NOMO-1 treated with dmso at 0.1 percent for 144 hours (cell line): ENCODE data around the gene NATD1.
"Not testable (repeated sequence)": the region's sequence is repeated elsewhere in the genome, so short reads cannot be mapped to it uniquely, and the experiment has no call there.

Source experiments
- DNase-seq: peaks from one replicate; lab custom pipeline; 2025; ENCODE audit not compliant: unreplicated experiment; lab: John Stamatoyannopoulos, UW

Gene NATD1

GRCh38 chr17:21194703-21195102 lies 58.5 kb downstream of the NATD1 start:
- DNase-seq: no peak

GRCh38 chr17:21194226-21194625 lies 59.0 kb downstream of the NATD1 start:
- no peak for DNase-seq

- DNase-seq: no peak
Measured at GRCh38 chr17:21193031-21193430, 60.2 kb downstream of the NATD1 start.

GRCh38 chr17:21192414-21192813 lies 60.8 kb downstream of the NATD1 start:
- not testable (repeated sequence) for DNase-seq

- no peak for DNase-seq
Measured at GRCh38 chr17:21191698-21192097, 61.5 kb downstream of the NATD1 start.

GRCh38 chr17:21190078-21190477 lies 63.1 kb downstream of the NATD1 start:
- no peak for DNase-seq

GRCh38 chr17:21189361-21189760 lies 63.8 kb downstream of the NATD1 start:
- DNase-seq: no peak
